SK-N-SH (cell line): ENCODE data around the gene KNCN. TPM values are rescaled to one million over a fixed set of nuclear protein-coding genes. Genes with fewer than 3 reads are reported as not detected.

ENCODE experiments used
- CTCF ChIA-PET: fragments of 300-600, 350-600 bp; formaldehyde crosslinking; extraction: SDS; loops from one replicate; lab custom pipeline; 2021; lab: Yijun Ruan, JAX
- POLR2A ChIA-PET: fragments of 350-600 bp; sonication (Branson Sonifier 250); formaldehyde crosslinking; extraction: SDS; loops from one replicate; lab custom pipeline; 2020; ENCODE audit warnings: antibody characterized with exemption, inconsistent platforms; lab: Yijun Ruan, JAX
- DNase-seq: peaks from one replicate; pipeline ENCODE4 v3.0.0; 2012
- H2AFZ ChIP-seq: fragments of 200-600 bp; sonication (generic); 2 replicates; pipeline ENCODE4 v1.8.1; 2016; ENCODE audit warnings: antibody characterized with exemption, mild to moderate bottlenecking, low read depth
- H3F3A ChIP-seq: fragments of 200-600 bp; sonication (generic); replicated peaks from 2 replicates; pipeline ENCODE3; 2016; ENCODE audit warnings: antibody characterized with exemption, mild to moderate bottlenecking; ENCODE audit not compliant: insufficient read depth
- H3K27ac ChIP-seq, 2 experiments: fragments of 200-500 bp in 1 of 2; fragments of 200-600 bp in 1 of 2; sonication (Bioruptor generic) in 1 of 2; sonication (generic), shearing (Covaris generic) in 1 of 2; 2 replicates each; pipeline versions ENCODE4 v1.5.1 to v1.6.1; 2014 to 2016; ENCODE audit warnings: low read depth in 2 of 2, inconsistent platforms in 1 of 2, low read length in 1 of 2, mild to moderate bottlenecking in 1 of 2, mixed read lengths in 1 of 2
- H3K27me3 ChIP-seq: fragments of 200-600 bp; sonication (generic), shearing (Covaris generic); 2 replicates; pipeline ENCODE4 v1.6.1; 2016; ENCODE audit warnings: mixed run types; ENCODE audit not compliant: insufficient read depth
- H3K36me3 ChIP-seq, 2 experiments: fragments of 200-500 bp in 1 of 2; fragments of 200-600 bp in 1 of 2; sonication (Bioruptor generic) in 1 of 2; sonication (generic) in 1 of 2; replicated peaks in 1 of 2; 2 replicates each; pipeline versions ENCODE3 to v1.5.1; 2014 to 2016; ENCODE audit warnings: low read length in 1 of 2, mild to moderate bottlenecking in 1 of 2; ENCODE audit not compliant: insufficient read depth in 2 of 2, control insufficient read depth in 1 of 2
- H3K4me1 ChIP-seq, 2 experiments: fragments of 200-500 bp in 1 of 2; fragments of 200-600 bp in 1 of 2; sonication (Bioruptor generic) in 1 of 2; sonication (generic), shearing (Covaris generic) in 1 of 2; 2 replicates each; pipeline versions ENCODE4 v1.5.1 to v1.6.1; 2014 to 2016; ENCODE audit warnings: low read depth in 1 of 2, low read length in 1 of 2, mixed run types in 1 of 2; ENCODE audit not compliant: insufficient read depth in 2 of 2, control insufficient read depth in 1 of 2
- H3K4me2 ChIP-seq: fragments of 200-600 bp; sonication (generic), shearing (Covaris generic); 2 replicates; pipeline ENCODE4 v1.6.1; 2017; ENCODE audit warnings: mixed run types
- H3K4me3 ChIP-seq, 2 experiments: fragments of 200-500 bp in 1 of 2; fragments of 200-600 bp in 1 of 2; sonication (Bioruptor generic) in 1 of 2; sonication (generic), shearing (Covaris generic) in 1 of 2; 2 replicates each; pipeline versions ENCODE4 v1.5.1 to v1.8.1; 2014 to 2016; ENCODE audit warnings: low read depth in 2 of 2, inconsistent platforms in 1 of 2, low read length in 1 of 2, mild to moderate bottlenecking in 1 of 2, mixed read lengths in 1 of 2, moderate library complexity in 1 of 2
- H3K79me2 ChIP-seq: fragments of 200-600 bp; sonication (generic); 2 replicates; pipeline ENCODE4 v1.8.1; 2017; ENCODE audit warnings: mild to moderate bottlenecking; ENCODE audit not compliant: insufficient read depth
- H3K9ac ChIP-seq: fragments of 200-600 bp; sonication (generic); 2 replicates; pipeline ENCODE4 v1.6.1; 2017; ENCODE audit warnings: mixed run types
- H3K9me2 ChIP-seq: fragments of 200-600 bp; sonication (generic); 2 replicates; pipeline ENCODE4 v1.6.1; 2017; ENCODE audit warnings: mixed run types
- H3K9me3 ChIP-seq: fragments of 200-600 bp; sonication (generic); 2 replicates; pipeline ENCODE4 v1.6.1; 2017; ENCODE audit warnings: mixed run types, mild to moderate bottlenecking, moderate library complexity
- H4K20me1 ChIP-seq: fragments of 200-600 bp; sonication (generic); 2 replicates; pipeline ENCODE4 v1.6.1; 2017; ENCODE audit warnings: mild to moderate bottlenecking, mixed run types; ENCODE audit not compliant: insufficient read depth
- ELF1 ChIP-seq: IDR thresholded peaks from 2 replicates; pipeline ENCODE4 v1.4.0; 2012
- EP300 ChIP-seq, 2 experiments: IDR thresholded peaks; 2 replicates each; pipeline versions ENCODE4 v1.4.0 to v1.6.1; 2012; ENCODE audit warnings: borderline replicate concordance in 1 of 2, low read depth in 1 of 2, low read length in 1 of 2
- EZH2phosphoT487 ChIP-seq: fragments of 200-600 bp; sonication (generic); IDR thresholded peaks from 2 replicates; pipeline ENCODE4 v1.6.1; 2017; ENCODE audit warnings: low read depth, mixed run types, mild to moderate bottlenecking, antibody characterized with exemption, moderate library complexity, borderline replicate concordance
- FOSL2 ChIP-seq: IDR thresholded peaks from 2 replicates; pipeline ENCODE4 v1.4.0; 2012; ENCODE audit warnings: low read depth, mild to moderate bottlenecking, moderate library complexity, borderline replicate concordance
- FOXJ3 ChIP-seq: sonication (generic); formaldehyde crosslinking; IDR thresholded peaks from 2 replicates; pipeline ENCODE4 v1.5.1; 2020; ENCODE audit warnings: mild to moderate bottlenecking, missing genetic modification reagents
- FOXM1 ChIP-seq: IDR thresholded peaks from 2 replicates; pipeline ENCODE4 v1.4.0; 2012; ENCODE audit warnings: low read depth, mild to moderate bottlenecking
- GATA2 ChIP-seq: sonication (generic); formaldehyde crosslinking; IDR thresholded peaks from 2 replicates; pipeline ENCODE4 v1.5.0; 2020; ENCODE audit warnings: mild to moderate bottlenecking, missing genetic modification reagents
- JUND ChIP-seq: IDR thresholded peaks from 2 replicates; pipeline ENCODE4 v1.4.0; 2012
- MEF2A ChIP-seq: IDR thresholded peaks from 2 replicates; pipeline ENCODE4 v1.4.0; 2012; ENCODE audit warnings: low read depth, borderline replicate concordance
- MXI1 ChIP-seq: IDR thresholded peaks from 2 replicates; pipeline ENCODE4 v1.6.1; 2012; ENCODE audit warnings: mild to moderate bottlenecking, low read depth, low read length, improper control_type of control experiment
- NFIC ChIP-seq: IDR thresholded peaks from 2 replicates; pipeline ENCODE4 v1.4.0; 2012; ENCODE audit warnings: borderline replicate concordance
- NRF1 ChIP-seq: IDR thresholded peaks from 2 replicates; pipeline ENCODE4 v1.6.1; 2012; ENCODE audit warnings: low read depth, mild to moderate bottlenecking, low read length
- RFX5 ChIP-seq: IDR thresholded peaks from 2 replicates; pipeline ENCODE4 v1.6.1; 2012; ENCODE audit warnings: mild to moderate bottlenecking, improper control_type of control experiment, low read length
- RXRA ChIP-seq: IDR thresholded peaks from 2 replicates; pipeline ENCODE4 v1.4.0; 2012; ENCODE audit warnings: low read depth, mild to moderate bottlenecking, borderline replicate concordance
- SMC3 ChIP-seq: IDR thresholded peaks from 2 replicates; pipeline ENCODE4 v1.6.1; 2012; ENCODE audit warnings: low read depth, low read length, improper control_type of control experiment
- TAF1 ChIP-seq: IDR thresholded peaks from 2 replicates; pipeline ENCODE4 v1.6.1; 2012; ENCODE audit warnings: low read depth, mild to moderate bottlenecking, low read length, moderate library complexity, borderline replicate concordance
- TCF12 ChIP-seq: IDR thresholded peaks from 2 replicates; pipeline ENCODE4 v1.4.0; 2012
- YY1 ChIP-seq: IDR thresholded peaks from 2 replicates; pipeline ENCODE4 v1.4.0; 2012; ENCODE audit warnings: low read depth, mild to moderate bottlenecking
- WGBS: methylation state at CpG from one replicate; pipeline ENCODE4 v1.1.6; 2017; ENCODE audit warnings: low lambda C conversion rate; 5-methylcytosine and 5-hydroxymethylcytosine counted together
- polyA plus RNA-seq, 3 experiments: library from polyadenylated mRNA; depleted of rRNA; stranded (reverse); fragments of >200 nt; gene quantifications; 2 replicates each; pipeline ENCODE4 v1.2.3, GENCODE V29; 2012
- TF ChIP-seq, protein P1 (sequence below): IDR thresholded peaks from 2 replicates; pipeline ENCODE4 v1.6.1; 2012; ENCODE audit warnings: mild to moderate bottlenecking, low read depth, low read length, moderate library complexity
- TF ChIP-seq, protein P2 (sequence below): IDR thresholded peaks from 2 replicates; pipeline ENCODE4 v1.4.0; 2012; ENCODE audit warnings: low read depth, borderline replicate concordance
- TF ChIP-seq, protein P3 (sequence below): IDR thresholded peaks from 2 replicates; pipeline ENCODE4 v1.4.0; 2012; ENCODE audit warnings: low read depth
- TF ChIP-seq, protein P4 (sequence below): fragments of 150-350 bp; IDR thresholded peaks from 2 replicates; pipeline ENCODE4 v1.6.1; 2017; ENCODE audit warnings: antibody characterized with exemption, low read length, low read depth, borderline replicate concordance

The KNCN gene
- polyA plus RNA-seq, 1 of the 3 experiments (the other 2 are of a cell fraction), result not detected

DNA sequence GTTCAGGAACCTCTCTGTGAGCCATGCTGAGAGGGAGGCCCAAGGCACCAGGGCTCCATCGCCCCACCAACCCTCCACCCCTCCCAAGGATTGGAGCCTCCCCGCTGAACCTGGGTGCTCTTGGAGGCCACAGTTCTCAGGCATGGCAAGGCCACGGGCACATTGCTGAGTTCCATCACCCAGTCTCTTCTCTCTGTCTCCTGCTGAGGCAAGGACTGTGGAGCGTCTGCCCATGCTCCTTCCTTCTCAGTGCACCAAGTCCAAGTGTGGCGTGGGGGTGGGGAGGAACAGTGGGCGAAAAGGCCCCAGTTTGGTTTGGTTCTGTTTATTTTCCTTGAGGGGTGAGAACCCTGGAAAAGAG lies 2.8 kb upstream of the KNCN start:
- TF ChIP-seq TAF1, result no peak
- no peak for TF ChIP-seq YY1
- TF ChIP-seq FOXJ3 (CRISPR knock-in tag), result no peak
- TF ChIP-seq, protein P1, sequence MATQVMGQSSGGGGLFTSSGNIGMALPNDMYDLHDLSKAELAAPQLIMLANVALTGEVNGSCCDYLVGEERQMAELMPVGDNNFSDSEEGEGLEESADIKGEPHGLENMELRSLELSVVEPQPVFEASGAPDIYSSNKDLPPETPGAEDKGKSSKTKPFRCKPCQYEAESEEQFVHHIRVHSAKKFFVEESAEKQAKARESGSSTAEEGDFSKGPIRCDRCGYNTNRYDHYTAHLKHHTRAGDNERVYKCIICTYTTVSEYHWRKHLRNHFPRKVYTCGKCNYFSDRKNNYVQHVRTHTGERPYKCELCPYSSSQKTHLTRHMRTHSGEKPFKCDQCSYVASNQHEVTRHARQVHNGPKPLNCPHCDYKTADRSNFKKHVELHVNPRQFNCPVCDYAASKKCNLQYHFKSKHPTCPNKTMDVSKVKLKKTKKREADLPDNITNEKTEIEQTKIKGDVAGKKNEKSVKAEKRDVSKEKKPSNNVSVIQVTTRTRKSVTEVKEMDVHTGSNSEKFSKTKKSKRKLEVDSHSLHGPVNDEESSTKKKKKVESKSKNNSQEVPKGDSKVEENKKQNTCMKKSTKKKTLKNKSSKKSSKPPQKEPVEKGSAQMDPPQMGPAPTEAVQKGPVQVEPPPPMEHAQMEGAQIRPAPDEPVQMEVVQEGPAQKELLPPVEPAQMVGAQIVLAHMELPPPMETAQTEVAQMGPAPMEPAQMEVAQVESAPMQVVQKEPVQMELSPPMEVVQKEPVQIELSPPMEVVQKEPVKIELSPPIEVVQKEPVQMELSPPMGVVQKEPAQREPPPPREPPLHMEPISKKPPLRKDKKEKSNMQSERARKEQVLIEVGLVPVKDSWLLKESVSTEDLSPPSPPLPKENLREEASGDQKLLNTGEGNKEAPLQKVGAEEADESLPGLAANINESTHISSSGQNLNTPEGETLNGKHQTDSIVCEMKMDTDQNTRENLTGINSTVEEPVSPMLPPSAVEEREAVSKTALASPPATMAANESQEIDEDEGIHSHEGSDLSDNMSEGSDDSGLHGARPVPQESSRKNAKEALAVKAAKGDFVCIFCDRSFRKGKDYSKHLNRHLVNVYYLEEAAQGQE, result no peak
- no peak for TF ChIP-seq NRF1
- no peak for TF ChIP-seq RXRA
- no peak for TF ChIP-seq GATA2
- TF ChIP-seq EZH2phosphoT487, result no peak
- TF ChIP-seq EP300 (IDR thresholded peaks at IDR 0.05; ENCODE audit: borderline replicate concordance in 1 of 2, low read depth in 1 of 2, low read length in 1 of 2), result no peak
- TF ChIP-seq JUND, result no peak
- no peak for TF ChIP-seq RFX5
- no peak for TF ChIP-seq MXI1
- CTCF ChIA-PET, result interaction anchor here (0.6 to 2.0 kb wide), 2 partner anchors 19 to 49 kb away, joined by 3 to 5 read pairs; a partner anchor contains a TSS
- 90% methylated on average over 4 of the region's 6 CpGs for WGBS

DNA sequence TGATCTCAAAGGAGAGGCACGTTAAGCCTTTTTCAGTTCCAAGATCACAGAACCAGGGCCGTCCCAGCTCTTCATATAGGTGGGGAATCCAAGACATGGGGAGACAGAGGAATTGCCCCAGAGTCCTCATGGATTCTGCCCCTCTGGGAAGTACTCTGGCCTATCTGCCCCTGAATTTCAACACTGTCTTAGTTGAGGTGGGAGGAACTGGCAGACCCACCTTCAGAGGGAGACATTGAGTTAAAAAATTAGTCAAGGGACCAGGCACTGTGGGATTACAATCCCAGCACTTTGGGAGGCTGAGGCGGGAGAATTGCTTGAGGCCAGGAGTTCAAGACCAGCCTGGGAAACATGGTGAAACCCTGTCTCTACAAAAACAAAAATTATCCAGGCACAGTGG lies 2.1 kb upstream of the KNCN start:
- 71% methylated on average over 3 of the region's 3 CpGs for WGBS
- Histone ChIP-seq H3K36me3 (peaks cover 0 to 3% of the 10 kb centered on the region in 2 experiments), H3K9ac (no peak overlapping the region), H3K9me3 (no peaks in the 10 kb centered on the region), H3K27me3 (no peaks in the 10 kb centered on the region), H3K4me2 (no peak overlapping the region), H3K79me2 (no peaks in the 10 kb centered on the region), H3K27ac (no peak overlapping the region), H3K9me2 (no peaks in the 10 kb centered on the region), H3F3A (no peaks in the 10 kb centered on the region), H2AFZ (no peak overlapping the region), H4K20me1 (no peaks in the 10 kb centered on the region), H3K4me3 (no peak overlapping the region), H3K4me1 (peaks cover 0 to 9% of the 10 kb centered on the region in 2 experiments; a peak in 1 of 4 replicates)
- CTCF ChIA-PET, result interaction anchor here (1.0 to 2.0 kb wide), 5 partner anchors 18 to 107 kb away, joined by 3 to 6 read pairs (median 4); a partner anchor contains a TSS
- POLR2A ChIA-PET, result no interaction called here
- DNase-seq, result no peak
- TF ChIP-seq JUND, result no peak
- TF ChIP-seq, protein P2, sequence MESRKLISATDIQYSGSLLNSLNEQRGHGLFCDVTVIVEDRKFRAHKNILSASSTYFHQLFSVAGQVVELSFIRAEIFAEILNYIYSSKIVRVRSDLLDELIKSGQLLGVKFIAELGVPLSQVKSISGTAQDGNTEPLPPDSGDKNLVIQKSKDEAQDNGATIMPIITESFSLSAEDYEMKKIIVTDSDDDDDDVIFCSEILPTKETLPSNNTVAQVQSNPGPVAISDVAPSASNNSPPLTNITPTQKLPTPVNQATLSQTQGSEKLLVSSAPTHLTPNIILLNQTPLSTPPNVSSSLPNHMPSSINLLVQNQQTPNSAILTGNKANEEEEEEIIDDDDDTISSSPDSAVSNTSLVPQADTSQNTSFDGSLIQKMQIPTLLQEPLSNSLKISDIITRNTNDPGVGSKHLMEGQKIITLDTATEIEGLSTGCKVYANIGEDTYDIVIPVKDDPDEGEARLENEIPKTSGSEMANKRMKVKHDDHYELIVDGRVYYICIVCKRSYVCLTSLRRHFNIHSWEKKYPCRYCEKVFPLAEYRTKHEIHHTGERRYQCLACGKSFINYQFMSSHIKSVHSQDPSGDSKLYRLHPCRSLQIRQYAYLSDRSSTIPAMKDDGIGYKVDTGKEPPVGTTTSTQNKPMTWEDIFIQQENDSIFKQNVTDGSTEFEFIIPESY, result no peak
- TF ChIP-seq NRF1, result no peak
- no peak for TF ChIP-seq FOSL2
- TF ChIP-seq ELF1, result no peak
- TF ChIP-seq TCF12, result no peak
- no peak for TF ChIP-seq MEF2A
- TF ChIP-seq EP300 (IDR thresholded peaks at IDR 0.05; ENCODE audit: borderline replicate concordance in 1 of 2, low read depth in 1 of 2, low read length in 1 of 2), result no peak
- TF ChIP-seq, protein P3, sequence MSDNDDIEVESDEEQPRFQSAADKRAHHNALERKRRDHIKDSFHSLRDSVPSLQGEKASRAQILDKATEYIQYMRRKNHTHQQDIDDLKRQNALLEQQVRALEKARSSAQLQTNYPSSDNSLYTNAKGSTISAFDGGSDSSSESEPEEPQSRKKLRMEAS, result no peak
- TF ChIP-seq, protein P4, sequence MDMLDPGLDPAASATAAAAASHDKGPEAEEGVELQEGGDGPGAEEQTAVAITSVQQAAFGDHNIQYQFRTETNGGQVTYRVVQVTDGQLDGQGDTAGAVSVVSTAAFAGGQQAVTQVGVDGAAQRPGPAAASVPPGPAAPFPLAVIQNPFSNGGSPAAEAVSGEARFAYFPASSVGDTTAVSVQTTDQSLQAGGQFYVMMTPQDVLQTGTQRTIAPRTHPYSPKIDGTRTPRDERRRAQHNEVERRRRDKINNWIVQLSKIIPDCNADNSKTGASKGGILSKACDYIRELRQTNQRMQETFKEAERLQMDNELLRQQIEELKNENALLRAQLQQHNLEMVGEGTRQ, result no peak
- no peak for TF ChIP-seq RXRA
- no peak for TF ChIP-seq MXI1
- TF ChIP-seq GATA2, result no peak
- TF ChIP-seq SMC3, result no peak
- TF ChIP-seq EZH2phosphoT487, result no peak
- TF ChIP-seq TAF1, result no peak
- no peak for TF ChIP-seq NFIC
- no peak for TF ChIP-seq FOXJ3 (CRISPR knock-in tag)
- TF ChIP-seq FOXM1, result no peak

More for the DNA sequence above, 2.8 kb upstream of the KNCN start:
- no peaks in the 10 kb centered on the region for H4K20me1 ChIP-seq
- peaks cover 0 to 9% of the 10 kb centered on the region in 2 experiments; a peak in 1 of 4 replicates for H3K4me1 ChIP-seq
- no peak for DNase-seq
- no peak overlapping the region for H3K4me2 ChIP-seq
- H3K9ac ChIP-seq, result no peak overlapping the region
- no peaks in the 10 kb centered on the region for H3K9me3 ChIP-seq
- H3K4me3 ChIP-seq, result no peak overlapping the region
- H2AFZ ChIP-seq, result no peak overlapping the region
- no peaks in the 10 kb centered on the region for H3K27me3 ChIP-seq
- peaks cover 0 to 3% of the 10 kb centered on the region in 2 experiments for H3K36me3 ChIP-seq
- POLR2A ChIA-PET, result no interaction called here
- H3K9me2 ChIP-seq, result no peaks in the 10 kb centered on the region
- H3K27ac ChIP-seq, result no peak overlapping the region
- H3F3A ChIP-seq, result no peaks in the 10 kb centered on the region
- no peaks in the 10 kb centered on the region for H3K79me2 ChIP-seq
